SH-SY5Y (cell line): ENCODE data around the gene SEH1L.

Source experiments
- GATA2 ChIP-seq: IDR thresholded peaks from 2 replicates; pipeline ENCODE4 v1.6.1; 2011; ENCODE audit warnings: mild to moderate bottlenecking, low read depth, low read length
- GATA3 ChIP-seq: IDR thresholded peaks from 2 replicates; pipeline ENCODE4 v1.6.1; 2011; ENCODE audit warnings: low read depth, mild to moderate bottlenecking, low read length, moderate library complexity

DNA sequence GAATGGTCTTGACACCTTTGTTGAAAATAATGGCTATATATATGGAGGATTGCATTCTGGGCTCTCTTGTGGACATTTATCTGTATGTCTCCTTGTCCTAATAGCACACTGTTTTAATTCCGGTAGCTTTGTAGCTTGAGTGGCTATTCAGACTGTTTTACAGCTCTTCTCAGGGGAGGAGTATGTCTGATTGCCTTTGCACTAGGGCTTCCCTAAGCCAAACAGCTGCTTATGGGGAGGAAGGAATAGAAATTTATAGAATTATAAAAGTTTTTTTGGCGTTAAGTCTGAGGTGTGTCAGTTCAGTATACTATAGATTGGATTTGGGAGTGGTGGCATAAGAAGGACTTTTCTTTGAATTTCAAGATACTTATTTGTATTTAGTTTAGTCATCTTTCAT lies 12.6 kb downstream of the SEH1L start:
- TF ChIP-seq GATA2 (no peak), GATA3 (no peak)
